NCI-H146 treated with DMSO at 0.1 percent for 48 hours (cell line): ENCODE measurements around the gene IGSF9B.

ENCODE experiments used
- DNase-seq: peaks from one replicate; lab custom pipeline; 2025; ENCODE audit not compliant: unreplicated experiment; lab: John Stamatoyannopoulos, UW

Gene IGSF9B

GRCh38 chr11:133901999-133902398 is 54.8 kb downstream of the IGSF9B start:
- no peak for DNase-seq

- DNase-seq = no peak
Measured at GRCh38 chr11:133901316-133901715, 55.5 kb downstream of the IGSF9B start.

- DNase-seq = no peak
Measured at GRCh38 chr11:133900176-133901105, 56.3 kb downstream of the IGSF9B start.

- DNase-seq = no peak
Measured at GRCh38 chr11:133898770-133899115, 58.0 kb downstream of the IGSF9B start.

GRCh38 chr11:133898031-133898769 is 58.6 kb downstream of the IGSF9B start:
- DNase-seq = no peak

GRCh38 chr11:133897331-133897650 is 59.5 kb downstream of the IGSF9B start:
- DNase-seq = no peak

GRCh38 chr11:133896642-133897330 is 60.0 kb downstream of the IGSF9B start:
- no peak for DNase-seq

- DNase-seq = no peak
Measured at GRCh38 chr11:133896028-133896427, 60.7 kb downstream of the IGSF9B start.

- no peak for DNase-seq
Measured at GRCh38 chr11:133895551-133895950, 61.2 kb downstream of the IGSF9B start.

- no peak for DNase-seq
Measured at GRCh38 chr11:133895061-133895479, 61.7 kb downstream of the IGSF9B start.

- no peak for DNase-seq
Measured at GRCh38 chr11:133893381-133893780, 63.4 kb downstream of the IGSF9B start.

- no peak for DNase-seq
Measured at GRCh38 chr11:133892584-133893380, 64.0 kb downstream of the IGSF9B start.

- DNase-seq = no peak
Measured at GRCh38 chr11:133892126-133892525, 64.6 kb downstream of the IGSF9B start.

- DNase-seq = no peak
Measured at GRCh38 chr11:133889893-133890292, 66.9 kb downstream of the IGSF9B start.

GRCh38 chr11:133889188-133889587 is 67.6 kb downstream of the IGSF9B start:
- no peak for DNase-seq

- no peak for DNase-seq
Measured at GRCh38 chr11:133887692-133888332, 69.0 kb downstream of the IGSF9B start.

GRCh38 chr11:133886029-133886428 is 70.7 kb downstream of the IGSF9B start:
- DNase-seq = no peak

GRCh38 chr11:133872160-133872559 is 84.6 kb downstream of the IGSF9B start:
- DNase-seq = no peak

- DNase-seq = no peak
Measured at GRCh38 chr11:133867456-133867855, 89.3 kb downstream of the IGSF9B start.

GRCh38 chr11:133865466-133865865 is 91.3 kb downstream of the IGSF9B start:
- no peak for DNase-seq
